Measurements from ENCODE around the gene AUTS2. TPM values are rescaled to one million over a fixed set of nuclear protein-coding genes. Genes with fewer than 3 reads are reported as not detected.

The AUTS2 gene
- total and polyA plus RNA-seq, 10 of the 15 experiments (the other 5 are each of a cell fraction or from before 2014, with no cell fraction given) = 6.4 to 55.6 (median 21.6) TPM

DNA sequence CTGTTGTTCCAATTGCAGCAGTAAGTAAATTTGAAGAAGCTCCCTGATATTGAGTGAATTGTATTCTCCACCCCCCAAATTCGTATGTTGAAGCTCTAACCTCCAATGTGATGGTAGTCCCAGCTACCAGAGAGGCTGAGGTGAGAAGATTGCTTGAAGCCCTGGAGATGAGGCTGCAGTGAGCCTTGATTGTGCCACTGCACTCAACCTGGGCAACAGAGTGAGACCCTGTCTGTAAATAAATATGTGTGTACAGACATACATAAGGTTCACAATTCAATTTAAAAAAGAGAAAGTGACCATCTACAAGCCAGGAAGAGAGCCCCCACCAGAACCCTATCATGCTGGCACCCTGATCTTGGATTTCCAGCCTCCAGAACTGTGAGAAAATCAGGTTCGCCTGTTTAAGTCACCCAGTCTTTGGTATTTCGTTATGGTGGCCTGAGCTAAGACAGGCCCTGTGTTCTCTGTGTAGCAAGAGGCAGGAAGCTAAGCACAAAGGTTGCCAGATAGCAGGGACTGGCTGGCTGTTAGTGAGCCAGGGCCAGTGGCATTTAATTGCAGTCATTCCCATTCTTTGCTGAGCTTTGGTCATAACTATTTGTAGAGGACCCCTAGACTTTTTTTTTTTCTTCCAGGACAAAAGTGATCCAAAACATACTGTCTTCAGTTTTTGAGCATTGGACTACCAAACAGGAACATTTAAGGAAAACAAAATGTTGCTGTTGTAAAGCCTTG lies 45.6 kb downstream of the AUTS2 start:
- 23% methylated on average over 3 of the region's 3 CpGs for WGBS (ENCODE audit: insufficient coverage, insufficient replicate concordance, low lambda C conversion rate, missing lambda C conversion rate)
- FAIRE-seq (no peak), ATAC-seq (no peak), DNase-seq (ENCODE audit: low read depth, low spot score) (no peak)
- ChIA-PET CTCF (interaction anchor here (1.1 to 1.7 kb wide), 2 partner anchors 11 to 43 kb away, joined by 5 read pairs; no protein-coding TSS in a partner anchor), RAD21 (ENCODE audit: unreplicated experiment) (interaction anchor here (1.3 to 1.4 kb wide), 2 partner anchors 44 to 51 kb away, joined by 3 to 4 read pairs; no protein-coding TSS in a partner anchor), SMC1A (ENCODE audit: uncharacterized antibody, unreplicated experiment) (interaction anchor here (0.9 to 1.9 kb wide), 5 partner anchors 14 to 129 kb away, joined by 3 to 6 read pairs (median 4); no protein-coding TSS in a partner anchor), POLR2A (interaction anchor here (0.5 to 1.0 kb wide), 3 partner anchors 11 to 264 kb away, joined by 3 to 4 read pairs (median 3); no protein-coding TSS in a partner anchor)
- peaks cover 2% of the 10 kb centered on the region; the same call in 1 of the 2 replicates for H3K79me2 ChIP-seq (ENCODE audit: control insufficient read depth, insufficient read depth, low read length)
- TF ChIP-seq PAX8 (IDR thresholded peaks at IDR 0.05) = no peak
- TF ChIP-seq TBL1XR1 (IDR thresholded peaks at IDR 0.05; ENCODE audit: low read depth, low read length) = no peak
- TF ChIP-seq HCFC1 (IDR thresholded peaks at IDR 0.05; ENCODE audit: low read length) = no peak
- no peak for TF ChIP-seq CHD4 (IDR thresholded peaks at IDR 0.05)
- TF ChIP-seq SMARCA5 (IDR thresholded peaks at IDR 0.05) = no peak
- TF ChIP-seq IRF3 (IDR thresholded peaks at IDR 0.05) = no peak
- TF ChIP-seq NBN (IDR thresholded peaks at IDR 0.05) = no peak
- no peak for TF ChIP-seq BHLHE40 (IDR thresholded peaks at IDR 0.05; ENCODE audit: borderline replicate concordance in 1 of 2, low read depth in 2 of 2, low read length in 1 of 2)
- TF ChIP-seq, protein P1, sequence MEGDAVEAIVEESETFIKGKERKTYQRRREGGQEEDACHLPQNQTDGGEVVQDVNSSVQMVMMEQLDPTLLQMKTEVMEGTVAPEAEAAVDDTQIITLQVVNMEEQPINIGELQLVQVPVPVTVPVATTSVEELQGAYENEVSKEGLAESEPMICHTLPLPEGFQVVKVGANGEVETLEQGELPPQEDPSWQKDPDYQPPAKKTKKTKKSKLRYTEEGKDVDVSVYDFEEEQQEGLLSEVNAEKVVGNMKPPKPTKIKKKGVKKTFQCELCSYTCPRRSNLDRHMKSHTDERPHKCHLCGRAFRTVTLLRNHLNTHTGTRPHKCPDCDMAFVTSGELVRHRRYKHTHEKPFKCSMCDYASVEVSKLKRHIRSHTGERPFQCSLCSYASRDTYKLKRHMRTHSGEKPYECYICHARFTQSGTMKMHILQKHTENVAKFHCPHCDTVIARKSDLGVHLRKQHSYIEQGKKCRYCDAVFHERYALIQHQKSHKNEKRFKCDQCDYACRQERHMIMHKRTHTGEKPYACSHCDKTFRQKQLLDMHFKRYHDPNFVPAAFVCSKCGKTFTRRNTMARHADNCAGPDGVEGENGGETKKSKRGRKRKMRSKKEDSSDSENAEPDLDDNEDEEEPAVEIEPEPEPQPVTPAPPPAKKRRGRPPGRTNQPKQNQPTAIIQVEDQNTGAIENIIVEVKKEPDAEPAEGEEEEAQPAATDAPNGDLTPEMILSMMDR (IDR thresholded peaks at IDR 0.05 in 2 of 3, conservative IDR thresholded peaks at IDR 0.05 in 1 of 3; ENCODE audit: control insufficient read depth in 2 of 3, extremely low read depth in 1 of 3, insufficient read depth in 1 of 3, low read depth in 3 of 3, low read length in 3 of 3) = no peak
- TF ChIP-seq SIX5 (IDR thresholded peaks at IDR 0.05; ENCODE audit: low read depth, low read length, severe bottlenecking) = no peak
- no peak for TF ChIP-seq POLR2AphosphoS5 (IDR thresholded peaks at IDR 0.05; ENCODE audit: low read length)
- no peaks in the 10 kb centered on the region for H3K27me3 ChIP-seq (replicated peaks in 1 of 2; ENCODE audit: control insufficient read depth in 2 of 2, insufficient read depth in 2 of 2, low read length in 1 of 2)
- no peak overlapping the region for H2AFZ ChIP-seq (ENCODE audit: control insufficient read depth, low read depth, low read length)
- H4K20me1 ChIP-seq (ENCODE audit: control insufficient read depth, insufficient read depth) = no peaks in the 10 kb centered on the region
- H3K36me3 ChIP-seq (ENCODE audit: control insufficient read depth in 2 of 2, insufficient read depth in 2 of 2, low read length in 1 of 2) = no peaks in the 10 kb centered on the region
- H3K4me3 ChIP-seq = no peak overlapping the region
- in situ Hi-C loops (cut with MboI) (no loop called here), intact Hi-C loops (cut with micrococcal nuclease; ENCODE audit: unreplicated experiment) (no loop called here)
- no peaks in the 10 kb centered on the region; the same call in 1 of the 2 replicates for H3K4me1 ChIP-seq (ENCODE audit: control insufficient read depth, insufficient read depth, low read length)
- no TSS peak for BruUV-seq (replicated peaks)
- no peak overlapping the region for H3K27ac ChIP-seq (ENCODE audit: control insufficient read depth, insufficient read depth)
- no peaks in the 10 kb centered on the region for H3K9me3 ChIP-seq (replicated peaks; ENCODE audit: control insufficient read depth, insufficient read depth, low read length)
- no peak overlapping the region for H3K9ac ChIP-seq (ENCODE audit: control insufficient read depth, insufficient read depth, low read length)
- H3K4me2 ChIP-seq (ENCODE audit: control insufficient read depth, insufficient read depth) = no peak overlapping the region

Measured in GM12878 (cell line).